WERI-Rb-1 (cell line): ENCODE measurements around the gene FAM221B.

ENCODE experiments used
- DNase-seq: peaks from one replicate; pipeline ENCODE4 v3.0.0-alpha.2; 2020
- H3K27ac ChIP-seq: fragments of 250-450 bp; sonication (Bioruptor Pico); 2 replicates; pipeline ENCODE4 v1.5.1; 2020; ENCODE audit warnings: mild to moderate bottlenecking, moderate library complexity
- H3K27me3 ChIP-seq: fragments of 250-450 bp; sonication (Bioruptor Pico); 2 replicates; pipeline ENCODE4 v1.5.1; 2021; ENCODE audit warnings: mild to moderate bottlenecking, low read depth, moderate library complexity; ENCODE audit not compliant: insufficient read depth, severe bottlenecking
- H3K36me3 ChIP-seq: fragments of 250-450 bp; sonication (Bioruptor Pico); 2 replicates; pipeline ENCODE4 v1.5.1; 2020; ENCODE audit warnings: mild to moderate bottlenecking, moderate library complexity
- H3K4me3 ChIP-seq: 2 replicates; pipeline ENCODE4 v1.5.1; 2011; ENCODE audit warnings: low read depth, mild to moderate bottlenecking, control low read depth, low read length
- H3K9me3 ChIP-seq: fragments of 250-450 bp; sonication (Bioruptor Pico); 2 replicates; pipeline ENCODE4 v1.5.1; 2021; ENCODE audit warnings: mild to moderate bottlenecking, moderate library complexity; ENCODE audit not compliant: severe bottlenecking
- TF ChIP-seq, protein P1 (sequence below): IDR thresholded peaks from 2 replicates; pipeline ENCODE4 v1.5.1; 2011; ENCODE audit warnings: low read depth, mild to moderate bottlenecking, control low read depth, inconsistent platforms, low read length

The FAM221B gene

DNA sequence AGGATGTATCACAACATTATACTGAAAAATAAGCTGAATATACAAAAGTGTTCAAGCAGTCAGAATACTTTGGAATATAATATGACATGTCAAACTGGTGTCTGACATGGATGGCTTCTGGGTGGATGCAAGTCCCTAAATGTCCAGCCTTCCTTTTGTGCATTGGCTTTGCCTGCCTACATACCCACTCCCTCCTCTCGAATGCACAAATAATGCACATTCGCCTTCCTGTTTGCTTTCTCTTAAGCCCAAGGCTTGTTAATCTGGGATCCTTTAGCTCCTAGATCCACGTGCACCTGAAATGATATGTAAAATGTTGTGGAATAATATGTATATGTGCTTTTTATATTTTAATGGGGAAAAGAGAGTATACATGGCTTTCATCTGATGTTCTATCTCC lies 50.0 kb downstream of the FAM221B start:
- TF ChIP-seq, protein P1, sequence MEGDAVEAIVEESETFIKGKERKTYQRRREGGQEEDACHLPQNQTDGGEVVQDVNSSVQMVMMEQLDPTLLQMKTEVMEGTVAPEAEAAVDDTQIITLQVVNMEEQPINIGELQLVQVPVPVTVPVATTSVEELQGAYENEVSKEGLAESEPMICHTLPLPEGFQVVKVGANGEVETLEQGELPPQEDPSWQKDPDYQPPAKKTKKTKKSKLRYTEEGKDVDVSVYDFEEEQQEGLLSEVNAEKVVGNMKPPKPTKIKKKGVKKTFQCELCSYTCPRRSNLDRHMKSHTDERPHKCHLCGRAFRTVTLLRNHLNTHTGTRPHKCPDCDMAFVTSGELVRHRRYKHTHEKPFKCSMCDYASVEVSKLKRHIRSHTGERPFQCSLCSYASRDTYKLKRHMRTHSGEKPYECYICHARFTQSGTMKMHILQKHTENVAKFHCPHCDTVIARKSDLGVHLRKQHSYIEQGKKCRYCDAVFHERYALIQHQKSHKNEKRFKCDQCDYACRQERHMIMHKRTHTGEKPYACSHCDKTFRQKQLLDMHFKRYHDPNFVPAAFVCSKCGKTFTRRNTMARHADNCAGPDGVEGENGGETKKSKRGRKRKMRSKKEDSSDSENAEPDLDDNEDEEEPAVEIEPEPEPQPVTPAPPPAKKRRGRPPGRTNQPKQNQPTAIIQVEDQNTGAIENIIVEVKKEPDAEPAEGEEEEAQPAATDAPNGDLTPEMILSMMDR, result no peak
- peaks cover 4% of the 10 kb centered on the region for H3K36me3 ChIP-seq
- no peak for DNase-seq

DNA sequence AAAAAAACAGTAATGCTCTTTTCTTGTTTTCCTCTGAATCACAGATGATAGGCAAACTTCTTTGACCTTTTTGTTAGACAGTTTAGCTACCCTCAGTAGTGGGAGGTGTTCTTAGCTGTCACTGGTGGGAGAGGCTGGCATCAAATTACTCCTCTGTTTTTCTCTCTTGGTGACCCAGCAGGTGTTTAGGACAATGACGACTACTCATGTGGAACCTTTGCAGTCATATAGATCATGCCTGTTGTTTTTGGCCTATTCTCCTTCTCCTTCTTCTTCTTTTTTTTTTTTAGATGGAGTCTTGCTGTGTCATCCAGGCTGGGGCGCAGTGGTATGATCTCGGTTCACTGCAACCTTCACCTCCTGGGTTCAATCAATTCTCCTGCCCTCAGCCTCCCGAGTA lies 52.5 kb downstream of the FAM221B start:
- TF ChIP-seq, protein P1, result no peak
- peak overlapping the region; percentile 65 for H3K27ac ChIP-seq
- H3K9me3 ChIP-seq, result no peaks in the 10 kb centered on the region
- H3K4me3 ChIP-seq, result no peak overlapping the region
- no peak for DNase-seq
- H3K36me3 ChIP-seq, result peaks cover 6% of the 10 kb centered on the region; the same call in 1 of the 2 replicates
- no peaks in the 10 kb centered on the region for H3K27me3 ChIP-seq

More for the DNA sequence above, 50.0 kb downstream of the FAM221B start:
- Histone ChIP-seq H3K4me3 (no peak overlapping the region), H3K27ac (no peak overlapping the region), H3K9me3 (no peaks in the 10 kb centered on the region), H3K27me3 (no peaks in the 10 kb centered on the region)

DNA sequence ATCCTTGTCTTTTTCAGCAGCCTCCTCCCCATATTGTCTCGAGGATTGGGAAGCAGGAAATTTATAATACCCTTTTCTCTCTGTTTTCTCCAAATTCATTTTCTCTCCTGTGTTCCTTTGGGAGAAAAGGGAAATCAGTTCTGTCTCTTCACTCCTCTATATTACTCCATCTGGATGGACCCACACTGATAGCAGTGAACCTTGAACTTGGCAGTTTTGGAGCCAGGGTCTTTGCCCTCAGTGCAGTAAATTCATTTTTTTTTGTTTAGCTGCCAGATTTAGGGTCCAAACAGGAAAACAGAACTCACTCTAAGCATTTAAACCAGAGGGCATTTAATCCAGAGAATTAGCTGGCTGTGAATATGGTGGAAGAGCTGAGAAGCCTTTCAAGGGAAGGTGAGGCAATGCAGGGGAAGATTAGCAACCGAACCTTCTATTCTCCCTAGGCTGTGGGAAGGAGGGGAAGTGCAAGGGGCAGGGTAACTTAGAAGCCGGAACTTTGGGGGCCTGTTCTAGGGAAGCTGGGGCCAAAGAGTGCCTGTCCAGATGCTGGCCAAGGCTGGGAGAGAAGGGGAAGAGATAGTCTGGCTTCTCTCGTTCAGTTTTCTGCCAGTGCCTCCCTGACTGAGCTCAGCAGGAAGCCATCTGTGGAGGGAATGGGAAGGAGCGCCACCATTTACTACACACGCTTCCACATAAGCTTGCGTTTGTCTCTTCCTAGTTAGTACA lies 53.5 kb downstream of the FAM221B start:
- peak overlapping the region; percentile 65 for H3K27ac ChIP-seq
- peaks cover 3% of the 10 kb centered on the region; the same call in 1 of the 2 replicates for H3K36me3 ChIP-seq
- H3K4me3 ChIP-seq, result no peak overlapping the region
- H3K9me3 ChIP-seq, result no peaks in the 10 kb centered on the region
- TF ChIP-seq, protein P1, result no peak
- DNase-seq, result peak; percentile 23
- H3K27me3 ChIP-seq, result no peaks in the 10 kb centered on the region

DNA sequence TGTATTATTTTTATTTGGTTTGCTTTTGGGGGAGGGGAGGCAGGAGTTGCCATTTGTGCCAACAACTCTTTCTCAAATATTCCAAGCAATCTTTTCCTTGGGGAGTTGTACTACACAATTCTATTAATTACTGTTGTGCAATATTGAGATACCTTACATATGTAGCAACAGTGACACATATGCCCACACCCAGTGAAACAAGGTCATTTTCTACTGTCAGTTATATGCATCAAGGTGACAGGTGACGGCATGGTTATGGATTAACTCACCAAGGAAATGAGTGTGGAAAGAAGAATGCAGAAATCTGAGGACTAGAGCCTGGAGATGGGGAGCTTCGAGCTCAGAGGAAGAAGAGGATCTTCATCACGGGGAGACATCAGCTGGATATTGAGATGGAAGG lies 56.6 kb downstream of the FAM221B start:
- TF ChIP-seq, protein P1, result no peak
- Histone ChIP-seq H3K27me3 (no peaks in the 10 kb centered on the region), H3K4me3 (no peak overlapping the region), H3K9me3 (no peaks in the 10 kb centered on the region), H3K27ac (no peak overlapping the region), H3K36me3 (peaks cover 2% of the 10 kb centered on the region; the same call in 1 of the 2 replicates)
- DNase-seq, result no peak

DNA sequence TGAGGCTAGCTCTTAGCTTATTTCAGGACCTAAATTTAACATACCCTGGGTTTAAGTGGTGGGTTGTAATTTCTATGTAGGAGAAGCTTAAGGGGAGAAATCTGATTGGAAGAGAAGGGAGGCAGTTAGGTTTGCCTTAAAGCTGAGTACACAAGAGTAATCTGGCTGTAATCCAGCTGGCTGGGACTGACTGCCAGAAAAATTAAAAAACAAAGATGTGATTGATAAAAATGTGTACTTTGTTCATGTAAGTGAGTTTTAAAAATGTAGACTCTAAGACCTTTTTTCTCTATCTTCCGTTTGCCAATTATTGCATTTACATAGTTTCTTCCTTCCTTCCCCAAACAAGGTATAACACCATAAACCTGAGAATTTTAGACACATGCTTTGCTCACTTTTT lies 57.0 kb downstream of the FAM221B start:
- Histone ChIP-seq H3K36me3 (peaks cover 2% of the 10 kb centered on the region; the same call in 1 of the 2 replicates), H3K9me3 (no peaks in the 10 kb centered on the region), H3K4me3 (no peak overlapping the region), H3K27me3 (no peaks in the 10 kb centered on the region), H3K27ac (no peak overlapping the region)
- no peak for DNase-seq
- TF ChIP-seq, protein P1, result no peak

DNA sequence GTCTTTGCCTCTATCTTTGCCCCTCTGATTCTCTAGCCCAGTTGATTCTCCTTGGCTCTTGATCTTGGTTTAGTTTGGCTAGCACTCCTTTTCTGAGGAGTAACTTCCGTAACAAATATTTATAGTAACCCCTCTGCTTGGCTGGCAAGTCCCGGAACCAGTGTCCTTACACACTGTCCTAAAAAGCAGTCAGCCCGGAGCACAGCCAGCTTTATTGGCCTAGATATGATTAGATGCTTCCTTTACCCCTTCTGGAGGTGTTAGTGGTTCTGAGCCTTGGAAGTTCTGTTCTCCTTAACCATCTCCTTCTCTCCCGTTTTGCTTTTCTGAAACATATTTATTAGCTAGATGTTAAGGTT lies 57.5 kb downstream of the FAM221B start:
- DNase-seq, result no peak
- Histone ChIP-seq H3K36me3 (peaks cover 2% of the 10 kb centered on the region; the same call in 1 of the 2 replicates), H3K9me3 (no peaks in the 10 kb centered on the region), H3K27ac (peak overlapping the region; percentile 35; the same call in 1 of the 2 replicates), H3K27me3 (no peaks in the 10 kb centered on the region), H3K4me3 (no peak overlapping the region)
- TF ChIP-seq, protein P1, result no peak
